CD1c-positive myeloid dendritic cell (primary cell): Measurements from ENCODE around the gene PIEZO2.

Experiments used
- DNase-seq: peaks from one replicate; pipeline ENCODE4 v3.0.0-alpha.2; 2016; ENCODE audit errors: extremely low spot score

Gene PIEZO2

DNA sequence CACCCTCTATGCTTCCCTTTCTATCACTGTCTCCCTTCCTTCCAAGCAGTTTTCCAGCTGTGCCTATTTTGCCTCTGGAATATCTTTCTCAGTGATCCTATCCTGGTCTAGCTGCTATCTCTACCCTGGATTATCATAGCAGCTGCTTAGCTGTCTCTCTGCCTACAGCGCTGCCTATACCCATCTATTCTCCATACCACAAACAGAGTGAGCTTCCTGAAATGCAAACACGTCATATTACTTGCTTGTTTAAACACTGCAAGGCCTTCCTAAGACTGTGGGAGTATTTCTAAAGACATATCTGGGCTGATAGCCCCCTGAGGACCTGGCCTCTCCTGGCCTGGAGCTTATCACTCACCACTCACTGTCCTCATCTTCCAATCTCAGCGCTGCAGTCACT is 403.4 kb downstream of the PIEZO2 start:
- DNase-seq, result no peak

GRCh38 chr18:10745219-10745618 is 404.1 kb downstream of the PIEZO2 start:
- DNase-seq, result no peak

GRCh38 chr18:10743766-10744165 is 405.6 kb downstream of the PIEZO2 start:
- peak; percentile 5 for DNase-seq

DNA sequence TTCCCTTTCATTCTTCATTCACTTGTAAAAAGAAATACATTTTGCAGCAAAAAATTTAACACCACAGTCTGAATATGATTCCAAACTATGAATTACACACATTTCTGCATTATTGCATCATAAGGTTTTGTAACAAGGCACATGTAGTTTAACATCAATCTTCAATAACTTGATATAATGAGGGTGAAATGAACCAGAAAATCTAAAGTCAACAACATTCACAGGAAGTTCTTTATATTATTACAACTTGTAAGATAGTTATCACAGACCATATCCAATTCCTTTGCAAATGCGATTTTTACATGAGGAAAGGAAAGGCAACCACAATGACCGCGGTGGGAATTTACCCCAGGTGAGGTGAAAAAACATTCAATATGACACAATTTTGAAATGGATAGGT is 410.2 kb downstream of the PIEZO2 start:
- DNase-seq, result no peak

- no peak for DNase-seq
Measured at GRCh38 chr18:10736984-10737383, 412.4 kb downstream of the PIEZO2 start.

- no peak for DNase-seq
Measured at GRCh38 chr18:10732990-10733389, 416.4 kb downstream of the PIEZO2 start.

- DNase-seq, result no peak
Measured at GRCh38 chr18:10727477-10727876, 421.9 kb downstream of the PIEZO2 start.

DNA sequence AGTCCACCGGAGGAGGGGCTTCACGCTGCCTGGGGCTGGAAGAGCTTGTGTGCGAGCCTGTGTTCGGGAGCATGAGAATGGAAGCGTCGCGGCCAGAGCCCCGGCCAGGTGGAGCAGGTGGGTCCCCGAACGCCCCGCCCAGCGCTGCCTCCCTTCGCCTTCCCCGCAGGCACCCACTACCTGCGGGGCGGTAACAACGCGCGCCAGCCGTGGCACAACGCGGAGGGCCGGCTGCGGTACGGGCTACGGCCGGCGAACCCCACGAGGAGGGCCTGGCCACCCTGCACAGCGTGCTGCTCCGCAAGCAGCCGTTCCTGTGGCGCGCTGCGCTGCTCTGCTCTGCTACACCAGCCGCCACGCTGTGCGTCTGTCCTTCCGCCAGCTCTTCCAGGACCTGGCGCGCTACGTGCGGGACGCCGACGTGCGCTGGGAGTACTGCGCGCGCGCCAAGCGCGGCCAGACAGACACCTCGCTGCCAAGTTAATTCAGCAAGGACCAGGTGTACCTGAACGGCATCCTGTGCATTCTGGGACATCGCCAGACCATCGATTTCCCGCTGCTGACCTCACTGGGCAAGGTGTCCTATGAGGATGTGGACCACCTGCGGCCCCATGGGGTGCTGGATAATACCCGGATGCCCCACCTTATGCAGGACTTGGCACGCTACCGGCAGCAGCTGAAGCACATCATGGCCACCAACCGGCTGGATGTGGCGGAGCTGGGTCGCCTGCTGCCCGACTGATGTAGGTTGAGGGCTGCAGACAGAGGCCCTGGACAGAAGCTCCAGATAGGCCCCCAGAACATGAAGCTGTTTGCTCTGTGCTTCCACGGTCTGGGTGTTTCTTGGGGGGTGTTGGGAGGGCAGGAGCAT is 422.9 kb downstream of the PIEZO2 start:
- no peak for DNase-seq

- DNase-seq, result no peak
Measured at GRCh38 chr18:10724666-10725065, 424.7 kb downstream of the PIEZO2 start.

- no peak for DNase-seq
Measured at GRCh38 chr18:10723496-10723895, 425.9 kb downstream of the PIEZO2 start.

GRCh38 chr18:10718809-10719208 is 430.6 kb downstream of the PIEZO2 start:
- DNase-seq, result no peak

DNA sequence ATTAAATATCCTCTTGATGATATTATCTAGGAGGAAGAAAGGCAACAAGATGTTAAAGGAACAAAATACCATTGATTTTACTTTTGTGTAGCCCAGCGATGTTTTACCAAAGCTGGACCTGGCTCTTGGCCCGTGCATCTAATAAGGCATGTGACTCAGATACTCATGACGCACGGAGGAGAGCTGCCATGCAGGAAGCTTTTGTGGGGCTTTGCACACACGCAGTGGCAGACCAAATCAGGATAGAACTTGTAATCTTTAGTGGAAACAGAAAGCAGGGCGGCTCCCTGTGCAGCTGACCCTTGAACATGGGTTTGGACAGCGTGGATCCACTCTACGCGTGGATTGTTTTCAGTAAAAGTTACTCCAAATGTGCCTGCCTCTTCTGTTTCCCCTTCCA is 433.6 kb downstream of the PIEZO2 start:
- DNase-seq, result no peak

DNA sequence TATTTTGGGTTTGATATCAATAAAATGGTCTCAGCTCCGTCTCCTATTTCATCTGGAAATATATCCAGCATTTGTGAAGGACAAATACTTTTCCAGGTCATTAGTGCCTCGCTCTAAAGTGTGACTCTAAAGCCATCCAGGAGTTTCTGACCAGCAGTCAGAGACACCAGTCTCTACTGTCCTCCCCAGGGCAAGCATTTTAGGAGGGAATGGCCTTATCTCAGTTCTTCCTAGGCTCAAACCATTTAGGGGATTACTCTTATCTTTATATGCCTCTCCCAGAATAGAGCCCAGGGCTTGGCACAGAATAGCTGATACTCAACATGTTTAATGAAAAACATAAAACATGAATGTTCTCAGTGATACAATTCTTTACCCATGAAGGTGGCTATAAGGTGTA is 436.0 kb downstream of the PIEZO2 start:
- DNase-seq, result no peak

DNA sequence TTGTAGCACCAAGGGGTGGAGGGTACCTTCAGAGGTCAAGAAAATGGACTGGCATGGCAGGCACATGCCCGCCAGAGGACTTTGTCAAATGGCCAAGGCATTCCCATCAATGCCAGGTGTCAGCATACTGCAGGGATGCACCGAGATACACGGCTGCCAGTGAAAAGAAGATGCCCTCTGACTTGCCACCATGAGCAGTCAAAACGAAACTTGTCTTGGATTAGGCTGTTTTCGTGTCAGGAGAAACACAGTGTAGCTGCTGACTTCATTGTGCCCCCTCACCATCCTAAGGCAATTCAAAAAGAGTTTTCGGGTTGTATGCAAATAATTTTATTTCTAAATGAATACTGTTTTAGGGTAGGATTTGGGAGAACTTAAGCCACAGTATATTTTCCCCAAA is 442.1 kb downstream of the PIEZO2 start:
- no peak for DNase-seq

DNA sequence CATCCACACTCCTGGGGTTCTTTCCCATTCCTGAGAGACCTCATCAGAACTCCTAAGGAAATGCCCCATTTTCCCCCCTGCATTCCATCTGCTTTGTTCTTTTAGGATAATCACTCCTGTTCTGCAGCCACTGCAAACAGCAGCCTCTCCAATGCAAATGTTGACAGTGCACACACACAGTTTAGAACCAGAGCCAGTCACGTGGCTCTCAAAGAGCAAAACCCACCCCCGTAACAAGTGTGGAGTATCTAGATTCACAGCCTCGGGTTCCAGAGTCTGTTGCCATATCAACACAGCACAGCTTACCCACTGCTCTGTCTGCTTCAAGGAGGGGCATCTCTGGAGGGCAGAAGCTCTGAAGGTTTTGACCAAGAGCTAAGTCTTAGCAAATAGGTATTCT is 443.6 kb downstream of the PIEZO2 start:
- no peak for DNase-seq

DNA sequence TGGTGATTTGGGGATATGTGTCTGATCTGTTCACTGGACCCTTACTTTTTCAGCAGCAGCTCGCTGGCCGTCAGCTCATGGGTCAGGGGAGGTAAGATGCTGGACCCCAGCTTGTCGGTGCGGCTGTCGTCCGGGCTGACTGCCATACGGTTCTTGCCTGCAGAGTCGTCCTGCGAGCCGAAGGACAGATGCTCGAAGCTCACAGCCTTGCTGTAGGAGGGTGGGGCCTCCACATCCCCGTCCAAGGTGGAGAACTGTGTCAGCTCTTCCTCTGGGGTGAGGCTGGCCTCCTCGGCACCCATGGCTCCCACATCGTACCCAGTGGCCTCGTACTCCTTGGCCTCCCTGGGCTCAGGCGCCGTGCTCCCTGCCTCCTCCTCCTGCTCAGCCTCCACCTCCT is 444.1 kb downstream of the PIEZO2 start:
- no peak for DNase-seq

DNA sequence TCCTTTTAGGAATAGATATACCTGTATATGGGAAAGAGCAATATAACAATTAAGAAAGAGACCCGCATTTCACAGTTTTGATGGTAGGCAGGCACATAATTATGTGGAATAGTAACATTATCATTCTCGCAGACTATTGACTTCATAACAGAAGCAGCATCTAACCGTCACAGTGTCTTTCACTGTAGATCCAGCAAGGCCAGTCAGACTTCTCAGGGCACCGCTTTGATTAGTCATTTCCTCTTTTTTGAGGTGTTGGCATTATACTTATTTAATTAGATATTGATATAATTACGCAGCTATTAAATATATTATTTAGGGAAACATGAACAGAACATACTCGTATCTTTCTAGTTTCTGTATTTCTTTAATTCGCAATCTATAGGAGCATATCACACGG is 447.2 kb downstream of the PIEZO2 start:
- DNase-seq, result no peak

DNA sequence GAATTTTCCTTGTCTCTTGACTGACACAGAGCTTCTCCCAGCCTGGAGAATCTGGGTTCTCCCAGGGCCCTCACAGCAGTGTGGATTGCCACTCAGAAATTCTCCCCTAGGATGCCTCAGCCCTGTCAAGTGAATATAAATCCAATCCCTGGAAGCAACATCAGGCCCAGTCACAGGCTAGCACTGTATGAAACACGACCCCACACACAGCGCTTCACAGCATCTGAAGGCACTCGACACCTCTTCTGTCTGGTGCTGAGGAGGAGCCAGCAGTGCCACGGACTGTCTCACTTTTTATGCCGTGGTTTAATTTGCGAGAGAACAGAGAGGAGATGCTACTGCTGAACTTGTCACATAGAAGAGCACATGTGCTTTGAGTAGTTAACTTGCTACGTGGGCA is 459.0 kb downstream of the PIEZO2 start:
- DNase-seq, result no peak

GRCh38 chr18:10690035-10690329 is 459.4 kb downstream of the PIEZO2 start:
- no peak for DNase-seq

- no peak for DNase-seq
Measured at GRCh38 chr18:10689236-10690034, 459.9 kb downstream of the PIEZO2 start.

DNA sequence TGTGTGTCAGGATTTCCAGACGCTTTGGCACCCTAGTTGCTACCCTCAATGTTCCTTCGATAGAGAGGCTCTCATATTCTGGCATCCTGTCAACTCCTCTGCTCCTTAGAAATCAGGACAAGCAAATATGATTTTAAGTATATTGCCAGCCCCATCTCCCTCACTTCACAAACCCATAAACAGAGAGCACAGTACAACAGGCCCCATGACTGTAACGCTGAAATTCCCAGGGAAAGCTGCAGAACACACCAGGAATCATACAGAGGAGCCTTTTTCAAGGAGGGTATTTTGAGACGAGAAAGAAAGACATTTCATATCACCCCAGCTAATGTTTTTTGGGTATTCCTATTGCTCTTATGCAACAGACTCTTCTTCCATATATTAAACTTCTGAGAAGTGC is 460.6 kb downstream of the PIEZO2 start:
- no peak for DNase-seq

- no peak for DNase-seq
Measured at GRCh38 chr18:10687161-10687925, 462.0 kb downstream of the PIEZO2 start.

DNA sequence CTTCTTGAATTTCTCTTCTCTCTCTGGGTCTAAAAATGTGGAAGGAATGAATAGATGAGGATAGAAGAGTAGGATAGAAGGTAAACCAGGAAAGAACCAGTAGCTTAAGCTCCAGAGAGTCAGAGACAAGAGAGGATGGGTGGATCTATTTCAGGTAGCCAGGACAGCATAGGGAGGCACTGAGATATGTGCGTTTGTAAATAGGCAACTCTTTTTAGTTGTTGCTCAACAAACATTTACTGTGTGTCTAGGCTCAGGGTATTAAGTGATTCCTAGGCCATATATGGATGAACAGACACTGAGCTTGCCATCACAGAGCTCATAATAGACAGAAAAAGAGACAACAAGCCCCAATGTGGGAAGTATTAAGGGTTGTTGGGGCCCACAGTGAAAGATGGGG is 463.1 kb downstream of the PIEZO2 start:
- no peak for DNase-seq
